Subcutaneous adipose tissue (tissue), 4 donors: ENCODE results near the gene ZMYND12. TPM values are rescaled to one million over a fixed set of nuclear protein-coding genes. Genes with fewer than 3 reads are reported as not detected.

Source experiments
- total RNA-seq, 4 donors: library from RNA; depleted of rRNA; stranded (reverse); fragments of >200 nt; gene quantifications; one replicate each; pipeline ENCODE4 v1.1.0, GENCODE V29; 2016
- TF ChIP-seq, protein P1 (sequence below): fragments of 450-650 bp; IDR thresholded peaks from one replicate; pipeline ENCODE4 v1.5.1; 2016; ENCODE audit warnings: low read depth, mild to moderate bottlenecking, control low read depth, antibody characterized with exemption, moderate library complexity

The ZMYND12 gene
- total RNA-seq, 4 donors from 2014 or later, result 3.1 to 7.5 (median 3.7) TPM; not detected in 1

GRCh38 chr1:42414551-42415496, 41.0 kb downstream of the ZMYND12 start:
- TF ChIP-seq, protein P1, sequence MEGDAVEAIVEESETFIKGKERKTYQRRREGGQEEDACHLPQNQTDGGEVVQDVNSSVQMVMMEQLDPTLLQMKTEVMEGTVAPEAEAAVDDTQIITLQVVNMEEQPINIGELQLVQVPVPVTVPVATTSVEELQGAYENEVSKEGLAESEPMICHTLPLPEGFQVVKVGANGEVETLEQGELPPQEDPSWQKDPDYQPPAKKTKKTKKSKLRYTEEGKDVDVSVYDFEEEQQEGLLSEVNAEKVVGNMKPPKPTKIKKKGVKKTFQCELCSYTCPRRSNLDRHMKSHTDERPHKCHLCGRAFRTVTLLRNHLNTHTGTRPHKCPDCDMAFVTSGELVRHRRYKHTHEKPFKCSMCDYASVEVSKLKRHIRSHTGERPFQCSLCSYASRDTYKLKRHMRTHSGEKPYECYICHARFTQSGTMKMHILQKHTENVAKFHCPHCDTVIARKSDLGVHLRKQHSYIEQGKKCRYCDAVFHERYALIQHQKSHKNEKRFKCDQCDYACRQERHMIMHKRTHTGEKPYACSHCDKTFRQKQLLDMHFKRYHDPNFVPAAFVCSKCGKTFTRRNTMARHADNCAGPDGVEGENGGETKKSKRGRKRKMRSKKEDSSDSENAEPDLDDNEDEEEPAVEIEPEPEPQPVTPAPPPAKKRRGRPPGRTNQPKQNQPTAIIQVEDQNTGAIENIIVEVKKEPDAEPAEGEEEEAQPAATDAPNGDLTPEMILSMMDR, result no peak

- TF ChIP-seq, protein P1, result no peak
These were observed 51.9 kb downstream of the ZMYND12 start for GRCh38 chr1:42403880-42404400.

GRCh38 chr1:42399315-42400100, 56.3 kb downstream of the ZMYND12 start:
- TF ChIP-seq, protein P1, result no peak

- TF ChIP-seq, protein P1, result no peak
These were observed 62.6 kb downstream of the ZMYND12 start for GRCh38 chr1:42392967-42393848.

- TF ChIP-seq, protein P1, result no peak
These were observed 63.6 kb downstream of the ZMYND12 start for GRCh38 chr1:42392255-42392654.

DNA sequence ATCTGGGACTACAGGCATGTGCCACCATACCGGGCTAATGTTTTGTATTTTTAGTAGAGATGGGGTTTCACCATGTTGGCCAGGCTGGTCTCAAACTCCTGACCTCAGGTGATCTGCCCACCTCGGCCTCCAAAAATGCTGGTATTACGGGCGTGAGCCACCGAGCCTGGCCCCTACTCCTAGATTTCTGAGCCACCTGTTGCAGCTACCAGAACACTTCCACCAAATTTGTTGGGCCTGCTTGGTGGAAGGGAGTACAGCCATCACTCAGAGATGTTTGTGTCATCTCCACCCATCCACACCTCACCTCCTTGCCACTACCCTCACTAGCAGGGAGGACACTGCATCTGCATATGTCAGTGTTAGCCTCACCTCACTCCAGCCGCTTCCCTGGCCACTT, 69.8 kb downstream of the ZMYND12 start:
- TF ChIP-seq, protein P1, result no peak
